IPS-15b (cell line): Measurements from ENCODE around the gene OGN.

ENCODE experiments used
- H3K27me3 ChIP-seq: one replicate; pipeline ENCODE4 v1.6.1; 2013; ENCODE audit warnings: low read length; ENCODE audit not compliant: control insufficient read depth, insufficient read depth
- H3K36me3 ChIP-seq: one replicate; pipeline ENCODE4 v1.6.1; 2013; ENCODE audit warnings: low read length; ENCODE audit not compliant: control insufficient read depth, insufficient read depth
- H3K4me1 ChIP-seq: one replicate; pipeline ENCODE4 v1.6.1; 2013; ENCODE audit warnings: mild to moderate bottlenecking, low read length; ENCODE audit not compliant: control insufficient read depth, insufficient read depth
- H3K4me3 ChIP-seq: one replicate; pipeline ENCODE4 v1.5.1; 2013; ENCODE audit warnings: low read depth, low read length
- H3K9ac ChIP-seq: one replicate; pipeline ENCODE4 v1.6.1; 2013; ENCODE audit warnings: low read depth, mild to moderate bottlenecking, low read length
- H3K9me3 ChIP-seq: one replicate; pipeline ENCODE4 v1.6.1; 2013; ENCODE audit warnings: mild to moderate bottlenecking, low read length; ENCODE audit not compliant: control insufficient read depth, insufficient read depth

Gene OGN

DNA sequence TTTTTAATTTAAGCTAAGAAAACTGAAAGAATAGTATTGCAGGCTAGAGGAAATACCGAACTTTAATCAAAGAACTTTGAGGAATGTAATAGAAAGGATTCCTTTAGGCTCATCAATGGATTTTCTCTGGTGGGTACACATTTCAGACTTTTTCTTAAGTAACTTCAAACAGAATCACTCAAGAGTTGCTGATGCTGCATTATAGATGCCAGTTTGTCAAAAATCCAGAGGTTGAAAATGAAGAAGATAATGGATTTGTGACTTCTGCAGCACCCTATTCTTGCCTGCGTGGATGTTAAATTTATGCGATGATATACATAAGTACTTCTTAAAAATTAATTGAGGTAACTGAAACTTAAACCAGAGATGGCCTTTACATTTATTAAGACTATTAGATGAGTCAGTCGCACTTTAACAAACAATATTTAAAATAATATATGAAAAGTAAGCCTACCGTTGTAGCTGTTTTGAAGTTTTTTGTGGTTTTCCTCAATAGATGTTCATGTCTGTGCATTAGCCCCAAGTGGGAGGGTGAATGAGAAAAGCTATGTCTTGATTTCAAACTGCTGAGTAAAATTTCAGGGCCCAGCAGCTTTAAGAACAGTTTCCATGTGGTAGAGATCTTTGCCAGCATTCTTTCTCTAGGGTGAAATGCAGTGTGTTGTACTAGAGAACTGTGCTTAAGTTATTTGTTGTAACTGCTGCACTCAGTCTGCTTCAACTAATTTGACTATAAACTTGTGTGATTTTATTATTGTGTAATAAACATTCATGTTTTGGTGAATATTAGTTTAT, at the start of gene OGN:
OGN (minus strand) TSS at position 537 of the 795 bp plus-strand sequence. CDS start 1,171 bp downstream, outside the sequence.
- Histone ChIP-seq H3K9ac (no peak within 1 kb of the TSS), H3K36me3 (no peaks in the 10 kb centered on the region), H3K4me1 (no peaks in the 10 kb centered on the region), H3K27me3 (no peaks in the 10 kb centered on the region), H3K9me3 (no peaks in the 10 kb centered on the region), H3K4me3 (no peak within 1 kb of the TSS)

GRCh38 chr9:92446536-92446935, 42.2 kb upstream of the OGN start:
- Histone ChIP-seq H3K27me3 (no peaks in the 10 kb centered on the region), H3K4me3 (no peak overlapping the region), H3K9me3 (no peaks in the 10 kb centered on the region), H3K36me3 (no peaks in the 10 kb centered on the region), H3K9ac (no peak overlapping the region), H3K4me1 (no peaks in the 10 kb centered on the region)

GRCh38 chr9:92444841-92445240, 40.5 kb upstream of the OGN start:
- H3K9me3 ChIP-seq, result no peaks in the 10 kb centered on the region
- no peak overlapping the region for H3K9ac ChIP-seq
- no peaks in the 10 kb centered on the region for H3K36me3 ChIP-seq
- H3K4me1 ChIP-seq, result no peaks in the 10 kb centered on the region
- no peak overlapping the region for H3K4me3 ChIP-seq
- H3K27me3 ChIP-seq, result no peaks in the 10 kb centered on the region

- no peaks in the 10 kb centered on the region for H3K36me3 ChIP-seq
- no peaks in the 10 kb centered on the region for H3K9me3 ChIP-seq
- no peak overlapping the region for H3K4me3 ChIP-seq
- no peaks in the 10 kb centered on the region for H3K4me1 ChIP-seq
- H3K27me3 ChIP-seq, result no peaks in the 10 kb centered on the region
- H3K9ac ChIP-seq, result no peak overlapping the region
Measured at GRCh38 chr9:92440751-92441046, 36.3 kb upstream of the OGN start.

- no peak overlapping the region for H3K4me3 ChIP-seq
- no peaks in the 10 kb centered on the region for H3K36me3 ChIP-seq
- H3K9me3 ChIP-seq, result no peaks in the 10 kb centered on the region
- no peak overlapping the region for H3K9ac ChIP-seq
- no peaks in the 10 kb centered on the region for H3K4me1 ChIP-seq
- H3K27me3 ChIP-seq, result no peaks in the 10 kb centered on the region
Measured at GRCh38 chr9:92439921-92440750, 35.8 kb upstream of the OGN start.

- Histone ChIP-seq H3K4me3 (no peak overlapping the region), H3K27me3 (no peaks in the 10 kb centered on the region), H3K9me3 (no peaks in the 10 kb centered on the region), H3K9ac (no peak overlapping the region), H3K4me1 (no peaks in the 10 kb centered on the region), H3K36me3 (no peaks in the 10 kb centered on the region)
Measured at GRCh38 chr9:92438900-92439526, 34.6 kb upstream of the OGN start.

GRCh38 chr9:92435263-92435662, 30.9 kb upstream of the OGN start:
- H3K36me3 ChIP-seq, result no peaks in the 10 kb centered on the region
- no peak overlapping the region for H3K4me3 ChIP-seq
- H3K4me1 ChIP-seq, result no peaks in the 10 kb centered on the region
- H3K27me3 ChIP-seq, result no peaks in the 10 kb centered on the region
- no peaks in the 10 kb centered on the region for H3K9me3 ChIP-seq
- H3K9ac ChIP-seq, result no peak overlapping the region

DNA sequence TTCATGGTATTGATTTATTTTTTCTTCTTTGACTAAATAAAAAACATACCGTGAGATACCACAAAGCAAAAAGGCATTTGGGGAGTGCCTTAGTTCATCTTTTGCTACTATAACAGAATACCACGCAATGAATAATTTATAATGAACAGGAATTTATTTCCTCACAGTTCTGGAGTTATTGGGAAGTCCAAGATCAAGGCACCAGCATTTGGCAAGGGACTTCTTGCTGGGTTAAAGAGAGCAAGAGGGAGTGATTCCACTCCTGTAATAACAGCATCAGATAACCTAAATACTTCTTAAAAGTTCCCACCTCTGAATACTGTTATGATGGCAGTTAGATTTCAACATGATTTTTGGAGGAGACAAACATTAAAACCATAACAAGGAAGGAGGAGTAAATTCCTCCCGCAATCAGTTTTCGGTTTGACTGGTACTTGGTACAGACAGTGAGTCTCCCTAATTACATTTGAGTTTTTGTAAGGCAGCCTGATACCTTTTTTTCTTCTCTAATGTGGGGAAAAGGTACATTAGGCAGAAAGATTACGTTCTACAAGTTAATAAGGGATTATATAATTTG, 28.7 kb upstream of the OGN start:
- Histone ChIP-seq H3K27me3 (no peaks in the 10 kb centered on the region), H3K36me3 (no peaks in the 10 kb centered on the region), H3K4me1 (no peaks in the 10 kb centered on the region), H3K9me3 (no peaks in the 10 kb centered on the region), H3K4me3 (no peak overlapping the region), H3K9ac (no peak overlapping the region)

DNA sequence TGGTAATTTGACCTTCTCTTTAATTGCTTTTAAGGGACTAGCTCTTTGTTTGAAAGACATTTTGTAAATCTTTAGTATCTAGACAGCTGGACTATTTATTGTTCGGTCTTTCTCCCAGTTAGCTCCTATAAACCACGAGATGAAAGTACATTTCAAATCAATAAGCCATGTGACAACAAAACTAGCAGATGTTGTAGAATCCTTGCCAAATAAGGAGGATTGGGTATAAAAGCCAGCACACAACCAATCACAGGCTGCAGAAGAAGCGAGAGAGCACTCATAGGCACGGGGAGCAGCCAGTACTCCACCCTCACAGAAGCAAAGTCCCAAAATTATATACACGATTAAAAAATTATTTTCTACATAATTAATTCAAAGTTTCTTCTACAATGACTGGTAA, 28.0 kb upstream of the OGN start:
- Histone ChIP-seq H3K4me3 (no peak overlapping the region), H3K4me1 (no peaks in the 10 kb centered on the region), H3K9ac (no peak overlapping the region), H3K9me3 (no peaks in the 10 kb centered on the region), H3K36me3 (no peaks in the 10 kb centered on the region), H3K27me3 (no peaks in the 10 kb centered on the region)

DNA sequence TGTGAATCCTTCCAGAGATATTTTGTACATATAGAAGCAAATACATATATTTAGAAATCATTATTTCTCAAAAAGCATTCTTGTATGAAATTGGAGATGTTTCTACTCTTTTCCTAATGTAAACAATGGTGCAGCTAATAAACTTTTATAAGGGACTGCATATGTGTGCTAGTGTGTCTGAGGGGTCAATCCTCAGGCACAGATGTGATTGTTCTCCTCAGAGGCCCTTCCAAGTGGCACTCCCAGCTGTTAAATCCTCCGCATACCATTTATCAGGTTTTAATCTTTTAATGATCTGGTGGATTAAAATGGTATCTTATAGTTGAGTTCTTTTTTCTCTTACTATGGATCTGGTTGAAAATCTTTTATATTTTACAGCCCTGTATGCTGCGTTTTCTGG, 25.5 kb upstream of the OGN start:
- H3K36me3 ChIP-seq, result no peaks in the 10 kb centered on the region
- no peak overlapping the region for H3K9ac ChIP-seq
- no peak overlapping the region for H3K4me3 ChIP-seq
- no peaks in the 10 kb centered on the region for H3K9me3 ChIP-seq
- H3K27me3 ChIP-seq, result no peaks in the 10 kb centered on the region
- H3K4me1 ChIP-seq, result no peaks in the 10 kb centered on the region

- Histone ChIP-seq H3K9me3 (no peaks in the 10 kb centered on the region), H3K9ac (no peak overlapping the region), H3K4me3 (no peak overlapping the region), H3K27me3 (no peaks in the 10 kb centered on the region), H3K36me3 (no peaks in the 10 kb centered on the region), H3K4me1 (no peaks in the 10 kb centered on the region)
Measured at GRCh38 chr9:92426501-92427145, 22.2 kb upstream of the OGN start.
